ENCODE results near the gene MYO10. TPM values are rescaled to one million over a fixed set of nuclear protein-coding genes. Genes with fewer than 3 reads are reported as not detected.

The MYO10 gene
- total and polyA plus RNA-seq, 4 donors = 4.8 to 19.8 (median 11.5) TPM

DNA sequence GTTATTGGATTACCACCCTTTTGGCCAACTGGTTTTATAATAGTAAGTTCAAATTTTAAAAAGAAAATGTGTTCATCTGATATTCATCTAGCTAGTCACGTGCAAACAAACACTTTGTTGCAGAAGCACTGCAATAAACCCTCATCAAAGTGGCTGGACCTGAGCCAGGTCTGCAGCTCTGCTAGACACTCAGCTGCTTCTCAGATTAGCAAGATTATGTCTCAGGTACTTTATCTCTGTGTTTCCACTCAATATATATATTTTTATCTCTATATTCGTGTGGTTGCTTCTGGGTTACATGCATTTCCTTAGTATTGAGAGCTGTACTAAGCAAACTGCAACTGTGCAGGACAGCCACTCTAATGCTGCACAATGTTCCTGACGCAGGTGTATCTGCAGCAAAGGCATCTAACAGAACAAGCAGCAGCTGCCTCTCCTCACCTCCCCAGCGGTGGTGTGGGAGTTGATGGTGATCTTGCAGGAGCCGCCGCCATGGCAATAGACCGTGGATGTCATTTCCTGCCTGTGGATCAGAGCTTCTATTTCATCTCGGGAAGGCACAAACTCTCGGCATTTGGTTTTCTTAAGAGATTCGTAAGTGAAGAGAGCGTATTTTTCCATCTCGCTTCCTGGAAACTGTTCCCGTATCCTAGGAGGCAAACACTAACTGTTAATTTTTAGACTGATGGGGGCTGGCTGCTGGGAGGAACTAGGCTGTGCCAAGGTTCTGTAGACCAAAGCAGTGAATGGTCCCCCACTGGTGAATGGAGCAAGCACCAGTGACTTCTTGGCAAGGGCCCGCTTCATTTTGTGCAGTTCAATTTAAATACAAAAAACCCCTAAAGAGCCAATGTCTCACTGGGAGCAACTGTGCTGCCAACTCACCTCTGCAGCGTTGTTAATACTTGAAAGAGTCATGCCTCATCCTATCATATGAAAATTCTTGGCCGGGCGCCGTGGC is 262.6 kb downstream of the MYO10 start:
- no peak overlapping the region for H3K27ac ChIP-seq (ENCODE audit: low read depth in 1 of 2, low read length in 2 of 2)
- no peaks in the 10 kb centered on the region for H3K9me3 ChIP-seq (ENCODE audit: control insufficient read depth, low read length)
- H3K36me3 ChIP-seq (ENCODE audit: control insufficient read depth in 1 of 2, insufficient read depth in 2 of 2, low read length in 1 of 2) = no peaks in the 10 kb centered on the region
- H3K4me1 ChIP-seq (ENCODE audit: control insufficient read depth in 1 of 2, insufficient read depth in 2 of 2, low read length in 2 of 2) = no peaks in the 10 kb centered on the region
- H3K27me3 ChIP-seq (ENCODE audit: control insufficient read depth in 1 of 2, insufficient read depth in 2 of 2, low read length in 1 of 2) = no peaks in the 10 kb centered on the region
- DNase-seq (no peak), ATAC-seq (ENCODE audit: low FRiP score) (no peak)
- 74% methylated on average over 18 of the region's 18 CpGs for WGBS, 2 donors
- intact Hi-C loops (cut with DNase I) = no loop called here
- H3K4me3 ChIP-seq (ENCODE audit: low read length in 2 of 2) = no peak overlapping the region

DNA sequence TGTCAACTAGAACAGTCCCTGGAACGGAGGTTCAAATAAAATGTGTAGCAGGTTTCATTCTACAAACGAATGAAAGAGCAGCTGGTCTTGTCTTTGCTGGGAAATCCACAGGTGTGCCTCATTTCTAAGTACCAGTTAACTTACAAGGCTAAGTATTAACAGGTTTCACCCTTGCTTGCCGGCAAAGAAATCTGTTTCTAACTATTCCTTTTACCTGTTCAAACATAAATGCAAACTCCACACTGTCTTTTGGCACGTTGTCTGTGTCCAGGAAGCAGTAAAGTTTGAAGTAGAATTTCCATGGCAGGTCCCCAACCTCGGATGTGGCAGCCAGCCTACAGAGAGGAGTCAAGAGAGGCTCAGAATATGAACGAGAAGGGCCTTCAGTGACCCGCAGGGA is 264.9 kb downstream of the MYO10 start:
- Histone ChIP-seq H3K4me3 (ENCODE audit: low read length in 2 of 2) (no peak overlapping the region), H3K4me1 (ENCODE audit: control insufficient read depth in 1 of 2, insufficient read depth in 2 of 2, low read length in 2 of 2) (no peaks in the 10 kb centered on the region), H3K27ac (ENCODE audit: low read depth in 1 of 2, low read length in 2 of 2) (no peak overlapping the region), H3K27me3 (ENCODE audit: control insufficient read depth in 1 of 2, insufficient read depth in 2 of 2, low read length in 1 of 2) (no peaks in the 10 kb centered on the region), H3K9me3 (ENCODE audit: control insufficient read depth, low read length) (no peaks in the 10 kb centered on the region), H3K36me3 (ENCODE audit: control insufficient read depth in 1 of 2, insufficient read depth in 2 of 2, low read length in 1 of 2) (no peaks in the 10 kb centered on the region)
- DNase-seq (no peak), ATAC-seq (ENCODE audit: low FRiP score) (no peak)
- WGBS, 2 donors = 82 to 84% methylated on average over 7 of the region's 7 CpGs
- intact Hi-C loops (cut with DNase I) = no loop called here

DNA sequence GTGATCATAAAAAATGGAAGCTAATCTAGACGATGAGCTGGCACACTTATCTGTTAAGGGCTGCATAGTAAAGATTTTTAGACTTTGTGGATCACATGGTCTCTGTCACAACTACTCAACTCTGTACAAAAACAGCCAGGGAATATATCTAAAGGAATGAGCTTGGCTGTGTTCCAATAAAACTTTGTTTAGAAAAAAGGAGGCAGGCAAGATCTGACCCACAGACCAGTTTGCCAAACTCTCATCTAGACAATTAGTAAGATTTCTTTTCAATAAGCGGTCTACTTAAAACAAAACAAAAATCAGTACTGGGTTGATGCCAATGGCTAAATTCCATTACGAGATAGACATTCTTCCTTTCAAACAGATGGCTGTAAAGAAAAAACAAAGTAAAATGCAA is 266.3 kb downstream of the MYO10 start:
- ATAC-seq (ENCODE audit: low FRiP score) = no peak
- Histone ChIP-seq H3K27ac (ENCODE audit: low read depth in 1 of 2, low read length in 2 of 2) (no peak overlapping the region), H3K27me3 (ENCODE audit: control insufficient read depth in 1 of 2, insufficient read depth in 2 of 2, low read length in 1 of 2) (no peaks in the 10 kb centered on the region), H3K4me1 (ENCODE audit: control insufficient read depth in 1 of 2, insufficient read depth in 2 of 2, low read length in 2 of 2) (no peaks in the 10 kb centered on the region), H3K4me3 (ENCODE audit: low read length in 2 of 2) (no peak overlapping the region), H3K9me3 (ENCODE audit: control insufficient read depth, low read length) (no peaks in the 10 kb centered on the region), H3K36me3 (ENCODE audit: control insufficient read depth in 1 of 2, insufficient read depth in 2 of 2, low read length in 1 of 2) (no peaks in the 10 kb centered on the region)
- no peak for DNase-seq
- intact Hi-C loops (cut with DNase I) = loop anchor here in 1 of 2 donors (5.0 kb wide), 1 partner anchor 182 kb away; no protein-coding TSS in a partner anchor
- 17 to 24% methylated on average over 3 of the region's 3 CpGs for WGBS, 2 donors

DNA sequence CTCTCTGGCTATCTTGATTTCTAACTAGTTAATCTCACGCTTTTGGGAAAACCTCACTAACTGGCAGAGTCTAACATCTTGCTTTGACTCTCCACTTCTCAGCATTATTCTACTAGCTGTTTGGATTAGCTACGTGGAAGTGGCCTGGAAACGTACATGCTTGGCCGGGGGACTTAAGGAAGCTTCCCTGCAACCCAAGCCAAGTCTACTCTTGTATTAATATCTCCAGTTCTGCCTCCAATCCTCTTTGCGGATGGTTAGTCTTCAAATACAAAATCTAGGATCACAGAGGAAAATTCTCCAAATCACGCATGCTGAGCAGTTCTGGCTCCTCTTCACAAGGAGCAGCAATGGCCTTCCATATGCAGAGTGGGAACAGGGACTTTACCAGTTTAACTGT is 267.5 kb downstream of the MYO10 start:
- no peak overlapping the region for H3K4me3 ChIP-seq (ENCODE audit: low read length in 2 of 2)
- WGBS, 2 donors = 62 to 83% methylated on average over 6 of the region's 6 CpGs
- no peaks in the 10 kb centered on the region for H3K27me3 ChIP-seq (ENCODE audit: control insufficient read depth in 1 of 2, insufficient read depth in 2 of 2, low read length in 1 of 2)
- ATAC-seq (ENCODE audit: low FRiP score) (no peak), DNase-seq (no peak)
- no peaks in the 10 kb centered on the region for H3K36me3 ChIP-seq (ENCODE audit: control insufficient read depth in 1 of 2, insufficient read depth in 2 of 2, low read length in 1 of 2)
- H3K9me3 ChIP-seq (ENCODE audit: control insufficient read depth, low read length) = no peaks in the 10 kb centered on the region
- H3K4me1 ChIP-seq (ENCODE audit: control insufficient read depth in 1 of 2, insufficient read depth in 2 of 2, low read length in 2 of 2) = no peaks in the 10 kb centered on the region
- intact Hi-C loops (cut with DNase I) = loop anchor here in 1 of 2 donors (5.0 kb wide), 1 partner anchor 181 kb away; no protein-coding TSS in a partner anchor
- no peak overlapping the region for H3K27ac ChIP-seq (ENCODE audit: low read depth in 1 of 2, low read length in 2 of 2)

DNA sequence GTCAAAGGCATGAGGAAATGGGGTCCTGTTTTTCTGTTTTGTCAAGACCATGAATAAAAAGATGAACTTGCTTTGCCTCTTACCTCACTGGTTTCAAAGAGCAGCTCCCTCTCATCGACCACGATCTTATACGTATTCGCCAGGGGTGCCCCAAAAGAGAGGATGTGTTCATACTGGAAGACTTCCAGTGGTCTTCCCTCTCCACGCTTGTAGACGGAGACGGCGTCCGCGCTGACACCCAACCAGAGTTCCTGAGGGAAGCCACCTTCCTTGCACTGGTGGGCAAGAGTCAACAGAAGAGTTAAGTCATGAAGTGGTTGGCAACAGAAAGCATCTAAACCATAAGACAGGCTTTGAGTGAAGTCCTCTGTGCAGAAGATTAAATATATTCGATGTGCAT is 267.9 kb downstream of the MYO10 start:
- 94% methylated on average over 11 of the region's 11 CpGs for WGBS, 2 donors
- Histone ChIP-seq H3K4me1 (ENCODE audit: control insufficient read depth in 1 of 2, insufficient read depth in 2 of 2, low read length in 2 of 2) (no peaks in the 10 kb centered on the region), H3K4me3 (ENCODE audit: low read length in 2 of 2) (no peak overlapping the region), H3K27me3 (ENCODE audit: control insufficient read depth in 1 of 2, insufficient read depth in 2 of 2, low read length in 1 of 2) (no peaks in the 10 kb centered on the region), H3K36me3 (ENCODE audit: control insufficient read depth in 1 of 2, insufficient read depth in 2 of 2, low read length in 1 of 2) (no peaks in the 10 kb centered on the region), H3K27ac (ENCODE audit: low read depth in 1 of 2, low read length in 2 of 2) (no peak overlapping the region), H3K9me3 (ENCODE audit: control insufficient read depth, low read length) (no peaks in the 10 kb centered on the region)
- no peak for ATAC-seq (ENCODE audit: low FRiP score)
- intact Hi-C loops (cut with DNase I) = loop anchor here in 1 of 2 donors (5.0 kb wide), 1 partner anchor 181 kb away; no protein-coding TSS in a partner anchor
- no peak for DNase-seq

DNA sequence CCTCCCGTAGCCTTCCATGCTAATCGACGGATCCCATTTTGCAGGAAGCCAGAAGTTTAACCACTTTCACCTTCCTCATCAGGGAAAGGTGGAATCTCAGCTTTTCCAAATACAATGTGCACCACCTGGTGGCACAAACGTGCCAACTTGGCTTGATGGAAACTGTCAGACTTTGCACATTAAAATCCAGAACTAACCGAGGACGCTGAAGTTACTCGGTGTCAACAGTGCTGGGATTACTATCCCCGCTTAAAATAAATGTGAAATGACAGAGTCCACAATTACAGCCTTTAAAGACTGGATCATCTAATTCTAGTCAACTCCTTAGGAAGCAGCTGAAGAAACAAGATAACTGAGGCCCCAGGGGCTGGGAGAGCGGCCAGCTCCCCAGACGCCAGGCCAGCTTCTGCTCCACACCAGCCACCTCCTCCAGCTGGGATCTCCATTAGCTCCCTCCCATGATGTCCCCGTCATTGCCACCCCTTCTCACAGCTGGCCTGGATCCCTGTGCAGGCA is 269.1 kb downstream of the MYO10 start:
- Histone ChIP-seq H3K36me3 (ENCODE audit: control insufficient read depth in 1 of 2, insufficient read depth in 2 of 2, low read length in 1 of 2) (no peaks in the 10 kb centered on the region), H3K9me3 (ENCODE audit: control insufficient read depth, low read length) (no peaks in the 10 kb centered on the region), H3K27ac (ENCODE audit: low read depth in 1 of 2, low read length in 2 of 2) (no peak overlapping the region), H3K4me3 (ENCODE audit: low read length in 2 of 2) (no peak overlapping the region), H3K27me3 (ENCODE audit: control insufficient read depth in 1 of 2, insufficient read depth in 2 of 2, low read length in 1 of 2) (no peaks in the 10 kb centered on the region), H3K4me1 (ENCODE audit: control insufficient read depth in 1 of 2, insufficient read depth in 2 of 2, low read length in 2 of 2) (no peaks in the 10 kb centered on the region)
- WGBS, 2 donors = 39 to 51% methylated on average over 11 of the region's 11 CpGs
- ATAC-seq (ENCODE audit: low FRiP score) (no peak), DNase-seq (no peak)
- intact Hi-C loops (cut with DNase I) = loop anchor here in 1 of 2 donors (5.0 kb wide), 1 partner anchor 180 kb away; no protein-coding TSS in a partner anchor

DNA sequence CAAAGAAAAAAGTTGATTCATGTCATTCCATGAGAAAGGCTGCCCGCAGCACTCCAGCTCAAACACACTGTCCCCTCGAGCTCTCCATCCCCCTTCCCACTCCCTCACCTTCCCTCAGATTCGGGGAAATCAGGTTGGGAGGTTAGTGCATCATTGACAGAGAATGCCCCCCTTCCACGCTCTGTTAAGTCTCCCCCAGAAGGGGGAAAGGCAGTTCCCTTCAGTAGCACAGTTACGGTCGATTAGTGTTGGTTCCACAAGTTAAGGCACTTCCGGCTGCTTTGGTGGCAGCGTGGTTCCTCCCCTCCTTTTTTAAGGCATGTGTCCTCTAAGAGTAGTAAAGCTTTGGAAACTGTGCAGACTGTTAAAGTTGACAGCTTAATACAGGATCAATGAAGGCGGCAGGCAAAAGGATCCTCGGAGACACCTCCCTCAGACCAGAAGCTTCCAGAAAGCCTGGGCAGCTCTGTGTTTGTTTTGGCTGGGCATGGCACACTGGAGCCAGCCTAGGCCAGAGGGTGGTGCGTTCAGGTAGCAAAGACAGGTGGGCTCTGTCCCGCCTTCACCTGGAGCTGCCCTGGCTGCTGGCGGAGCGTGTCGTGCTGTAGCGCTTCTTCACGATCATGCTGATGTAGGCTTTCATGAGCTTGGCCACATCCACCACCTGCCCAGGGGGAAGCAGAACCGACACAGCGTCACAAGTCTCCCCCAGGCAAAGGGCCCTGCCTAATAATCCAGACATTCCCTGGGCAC is 269.8 kb downstream of the MYO10 start:
- no peak for ATAC-seq (ENCODE audit: low FRiP score)
- Histone ChIP-seq H3K4me1 (ENCODE audit: control insufficient read depth in 1 of 2, insufficient read depth in 2 of 2, low read length in 2 of 2) (no peaks in the 10 kb centered on the region), H3K27ac (ENCODE audit: low read depth in 1 of 2, low read length in 2 of 2) (no peak overlapping the region), H3K27me3 (ENCODE audit: control insufficient read depth in 1 of 2, insufficient read depth in 2 of 2, low read length in 1 of 2) (no peaks in the 10 kb centered on the region), H3K36me3 (ENCODE audit: control insufficient read depth in 1 of 2, insufficient read depth in 2 of 2, low read length in 1 of 2) (no peaks in the 10 kb centered on the region), H3K4me3 (ENCODE audit: low read length in 2 of 2) (no peak overlapping the region), H3K9me3 (ENCODE audit: control insufficient read depth, low read length) (no peaks in the 10 kb centered on the region)
- intact Hi-C loops (cut with DNase I) = loop anchor here in 1 of 2 donors (5.0 kb wide), 1 partner anchor 179 kb away; no protein-coding TSS in a partner anchor
- DNase-seq = peak in 1 of 2 donors; percentile 64
- WGBS, 2 donors = 77 to 81% methylated on average over 19 of the region's 19 CpGs

DNA sequence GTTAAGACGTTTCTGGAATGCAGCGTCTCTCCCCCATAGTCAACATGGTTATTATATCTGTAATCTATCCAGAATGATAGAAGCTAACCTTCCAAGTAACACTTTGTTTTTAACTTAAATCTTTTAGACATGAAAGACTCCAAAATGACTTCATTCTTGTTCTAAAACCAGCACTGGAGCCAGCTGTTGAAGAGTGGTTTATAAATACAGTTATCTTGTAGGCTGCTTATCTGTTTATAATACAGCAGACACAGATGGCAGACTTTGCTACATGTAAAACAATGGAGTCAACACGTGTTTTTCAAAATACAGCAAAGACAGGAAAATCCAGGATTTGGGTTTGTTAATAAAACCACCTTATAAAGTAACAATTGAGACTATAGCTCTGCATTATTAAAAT is 270.5 kb downstream of the MYO10 start:
- DNase-seq (no peak), ATAC-seq (ENCODE audit: low FRiP score) (no peak)
- intact Hi-C loops (cut with DNase I) = loop anchor here in 1 of 2 donors (5.0 kb wide), 1 partner anchor 178 kb away; no protein-coding TSS in a partner anchor
- no peaks in the 10 kb centered on the region for H3K27me3 ChIP-seq (ENCODE audit: control insufficient read depth in 1 of 2, insufficient read depth in 2 of 2, low read length in 1 of 2)
- no peaks in the 10 kb centered on the region for H3K4me1 ChIP-seq (ENCODE audit: control insufficient read depth in 1 of 2, insufficient read depth in 2 of 2, low read length in 2 of 2)
- H3K36me3 ChIP-seq (ENCODE audit: control insufficient read depth in 1 of 2, insufficient read depth in 2 of 2, low read length in 1 of 2) = no peaks in the 10 kb centered on the region
- no peak overlapping the region for H3K4me3 ChIP-seq (ENCODE audit: low read length in 2 of 2)
- H3K9me3 ChIP-seq (ENCODE audit: control insufficient read depth, low read length) = no peaks in the 10 kb centered on the region
- no peak overlapping the region for H3K27ac ChIP-seq (ENCODE audit: low read depth in 1 of 2, low read length in 2 of 2)
- 35 to 40% methylated on average over 3 of the region's 3 CpGs for WGBS, 2 donors

Data from aorta (tissue), 5 donors.